K562 (cell line): ENCODE measurements around the gene CTCF. TPM values are rescaled to one million over a fixed set of nuclear protein-coding genes. Genes with fewer than 3 reads are reported as not detected.
A peak's percentile ranks its signal among the peaks of the same experiment; 100 is the strongest.

Experiments used
- ATAC-seq: fragments of 200-7000 bp; cut with Tn5 transposase; 3 replicates; pipeline ENCODE4 v1.9.1; 2020; ENCODE audit warnings: moderate library complexity
- BruUV-seq: library from RNA; stranded (reverse); fragments of 400-500 nt; replicated peaks from 2 replicates; lab custom pipeline; 2021; lab: Mats Ljungman, UMichigan
- CTCF ChIA-PET: fragments of 300-600 bp; formaldehyde crosslinking; extraction: SDS; loops from one replicate; lab custom pipeline; 2021; ENCODE audit warnings: low intra/inter-chr PET ratio; lab: Yijun Ruan, JAX
- POLR2A ChIA-PET: fragments of 300-600, 350-650 bp; sonication (Branson Sonifier 250); formaldehyde crosslinking; extraction: SDS; loops from one replicate; lab custom pipeline; 2021; ENCODE audit warnings: antibody characterized with exemption, inconsistent platforms; lab: Yijun Ruan, JAX
- DNase-seq, 4 experiments: peaks; one replicate each; pipeline versions ENCODE4 v3.0.0 to v3.0.0-alpha.2; 2011 to 2018; ENCODE audit warnings: low spot score in 3 of 4, mixed read lengths in 3 of 4; ENCODE audit errors: extremely low read depth in 1 of 4
- FAIRE-seq: peaks from 2 replicates; lab custom pipeline; 2011; peaks lifted over from hg19 to GRCh38; lab: Jason Lieb, UNC
- H2AFZ ChIP-seq: 2 replicates; pipeline ENCODE4 v1.6.0; 2011; ENCODE audit warnings: low read depth, low read length, control low read depth, inconsistent platforms
- H3K27ac ChIP-seq: fragments of 200-600 bp; 3 replicates; pipeline ENCODE4 v1.8.0; 2011; ENCODE audit warnings: low read depth, mild to moderate bottlenecking, control low read depth, inconsistent platforms, low read length, moderate library complexity, mixed read lengths; ENCODE audit errors: extremely low read depth
- H3K27me3 ChIP-seq, 2 experiments: fragments of 300-600 bp in 1 of 2; 2 replicates in 1 of 2; 3 replicates in 1 of 2; pipeline versions ENCODE4 v1.6.0 to v1.8.0; 2011; ENCODE audit warnings: inconsistent platforms in 2 of 2, low read length in 2 of 2, mild to moderate bottlenecking in 1 of 2, mixed read lengths in 1 of 2, moderate library complexity in 1 of 2; ENCODE audit not compliant: control insufficient read depth in 2 of 2, insufficient read depth in 2 of 2
- H3K36me3 ChIP-seq: fragments of 300-600 bp; 3 replicates; pipeline ENCODE4 v1.8.0; 2011; ENCODE audit warnings: mild to moderate bottlenecking, low read length, inconsistent platforms; ENCODE audit not compliant: control insufficient read depth, insufficient read depth
- H3K4me1 ChIP-seq, 2 experiments: fragments of 200-600 bp in 1 of 2; replicated peaks in 1 of 2; 2 replicates in 1 of 2; 3 replicates in 1 of 2; pipeline versions ENCODE4 v1.5.1 to v1.8.0; 2011; ENCODE audit warnings: inconsistent platforms in 2 of 2, low read length in 2 of 2, mild to moderate bottlenecking in 1 of 2, mixed read lengths in 1 of 2, moderate library complexity in 1 of 2; ENCODE audit not compliant: control insufficient read depth in 2 of 2, insufficient read depth in 2 of 2
- H3K4me2 ChIP-seq: 2 replicates; pipeline ENCODE4 v1.6.1; 2011; ENCODE audit warnings: low read length, control low read depth, inconsistent platforms, mixed read lengths; ENCODE audit not compliant: insufficient read depth
- H3K4me3 ChIP-seq: fragments of 200-600 bp; sonication (generic), shearing (Covaris generic); 2 replicates; pipeline ENCODE4 v1.5.1; 2016; ENCODE audit warnings: control low read depth, inconsistent platforms
- H3K79me2 ChIP-seq: fragments of 200-600 bp; 3 replicates; pipeline ENCODE4 v1.8.0; 2011; ENCODE audit warnings: low read length, inconsistent platforms; ENCODE audit not compliant: control insufficient read depth, insufficient read depth
- H3K9ac ChIP-seq, 2 experiments: 2 replicates each; pipeline versions ENCODE4 v1.6.0 to v1.6.1; 2011; ENCODE audit warnings: low read depth in 2 of 2, low read length in 2 of 2, control low read depth in 1 of 2, inconsistent platforms in 1 of 2, mild to moderate bottlenecking in 1 of 2, mixed read lengths in 1 of 2; ENCODE audit not compliant: insufficient read depth in 1 of 2
- H3K9me1 ChIP-seq: one replicate; pipeline ENCODE4 v1.6.0; 2011; ENCODE audit warnings: inconsistent platforms, mild to moderate bottlenecking, low read length, moderate library complexity; ENCODE audit not compliant: control insufficient read depth, insufficient read depth
- H3K9me3 ChIP-seq: replicated peaks from 2 replicates; pipeline ENCODE4 v1.5.1; 2011; ENCODE audit warnings: low read depth, low read length, inconsistent platforms; ENCODE audit not compliant: control insufficient read depth, insufficient read depth
- H4K20me1 ChIP-seq: replicated peaks from 2 replicates; pipeline ENCODE4 v1.6.1; 2011; ENCODE audit warnings: low read length, inconsistent platforms, mixed read lengths; ENCODE audit not compliant: control insufficient read depth, insufficient read depth
- MIER1 ChIP-seq: fragments of 450-650 bp; IDR thresholded peaks from 2 replicates; pipeline ENCODE4 v1.6.1; 2016; ENCODE audit warnings: antibody characterized with exemption, mild to moderate bottlenecking, low read depth
- MTA1 ChIP-seq: fragments of 450-650 bp; IDR thresholded peaks from 2 replicates; pipeline ENCODE4 v1.6.1; 2017; ENCODE audit warnings: borderline replicate concordance
- NELFE ChIP-seq: IDR thresholded peaks from 2 replicates; pipeline ENCODE4 v1.6.1; 2011; ENCODE audit warnings: mild to moderate bottlenecking; ENCODE audit not compliant: insufficient read depth, insufficient read length
- SMAD3 ChIP-seq: fragments of 450-650 bp; formaldehyde crosslinking; conservative IDR thresholded peaks from 2 replicates; pipeline ENCODE4 v1.4.0; 2020; ENCODE audit warnings: mild to moderate bottlenecking
- ZNF347 ChIP-seq: fragments of 450-650 bp; formaldehyde crosslinking; IDR thresholded peaks from 2 replicates; pipeline ENCODE4 v1.4.0; 2020; ENCODE audit warnings: low read depth, mild to moderate bottlenecking, moderate library complexity
- ZNF354B ChIP-seq: fragments of 250-450 bp; sonication (Bioruptor Pico); IDR thresholded peaks from 2 replicates; pipeline ENCODE4 v1.4.0; 2020
- ZNF764 ChIP-seq: fragments of 250-450 bp; sonication (Bioruptor Pico); IDR thresholded peaks from 2 replicates; pipeline ENCODE4 v1.4.0; 2020; ENCODE audit warnings: low read depth, mild to moderate bottlenecking, moderate library complexity
- ZNF830 ChIP-seq: fragments of 250-450 bp; sonication (Bioruptor Pico); IDR thresholded peaks from 2 replicates; pipeline ENCODE4 v1.5.0; 2021; ENCODE audit warnings: mild to moderate bottlenecking
- WGBS: fragments of 100-300 bp; shearing (Covaris generic); methylation state at CpG from one replicate; pipeline ENCODE4 v1.1.6; 2016; ENCODE audit warnings: low coverage, mixed read lengths; ENCODE audit not compliant: insufficient coverage; ENCODE audit errors: missing lambda C conversion rate; 5-methylcytosine and 5-hydroxymethylcytosine counted together
- in situ Hi-C: fragments of 300-500 bp; cut with MboI; formaldehyde crosslinking; loops from 4 replicates; pipeline ENCODE4 v1.15.0; 2018; ENCODE audit warnings: inconsistent platforms, mixed read lengths
- intact Hi-C: fragments of 100-400 bp; cut with micrococcal nuclease; formaldehyde crosslinking; loops from 2 replicates; pipeline ENCODE4 v1.14.2; 2022
- polyA plus RNA-seq, 8 experiments: library from polyadenylated mRNA; depleted of rRNA in 4 of 8; stranded (reverse) in 5 of 8; unstranded in 3 of 8; fragments of >200 nt; fragmentation: Nextera tagmentation in 2 of 8; fragmentation: Illumina TruSeq in 1 of 8; extraction: Ambion mirVana in 2 of 8; extraction: Trizol in 1 of 8; gene quantifications; 2 replicates each; pipeline versions ENCODE4 v1.2.1 to v1.2.3, GENCODE V29; 2011 to 2014; ENCODE audit warnings: inconsistent platforms in 1 of 8, missing spikeins in 1 of 8
- total RNA-seq, 7 experiments: library from RNA; depleted of rRNA in 6 of 7; stranded (reverse); fragments of >200 nt in 6 of 7; fragmentation: Illumina TruSeq in 2 of 7; extraction: Trizol in 2 of 7; gene quantifications; 2 replicates each; pipeline versions ENCODE4 v1.2.1 to v1.2.3, GENCODE V29; 2011 to 2021; ENCODE audit warnings: low replicate concordance in 1 of 7
- TF ChIP-seq, protein P1 (sequence below): fragments of 450-650 bp; IDR thresholded peaks from 2 replicates; pipeline ENCODE4 v1.6.1; 2018; ENCODE audit not compliant: partially characterized antibody

The CTCF gene
- total and polyA plus RNA-seq, 9 of the 15 experiments (the other 6 are each of a cell fraction or from before 2014, with no cell fraction given): 7.8 to 49.2 (median 33.9) TPM

DNA sequence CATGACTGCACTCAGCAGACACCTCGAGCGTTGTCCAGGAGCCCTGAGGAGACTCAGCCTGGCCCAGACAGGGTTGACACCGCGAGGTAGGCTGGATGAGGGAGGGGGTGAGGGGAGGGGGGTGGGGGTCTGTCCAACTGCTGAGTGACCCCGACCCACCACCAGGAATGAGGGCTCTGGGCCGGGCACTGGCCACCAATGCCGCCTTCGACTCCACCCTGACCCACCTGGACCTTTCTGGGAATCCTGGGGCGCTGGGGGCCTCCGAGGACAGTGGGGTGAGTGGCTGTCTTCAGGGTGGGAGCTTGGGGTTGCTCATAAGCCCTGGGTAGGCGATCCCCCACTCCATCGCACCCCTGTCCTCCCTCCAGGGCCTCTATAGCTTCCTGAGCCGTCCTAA lies 85.4 kb downstream of the CTCF start:
- Histone ChIP-seq H3K27ac (no peak overlapping the region), H3K9ac (peak overlapping the region in 1 of 2 experiments; percentile 52; a peak in 1 of 4 replicates), H3K79me2 (no peaks in the 10 kb centered on the region), H3K36me3 (no peaks in the 10 kb centered on the region), H4K20me1 (peaks cover 7% of the 10 kb centered on the region; the same call in 1 of the 2 replicates), H3K9me3 (no peaks in the 10 kb centered on the region), H3K4me1 (peaks cover 0 to 59% of the 10 kb centered on the region in 2 experiments; a peak in 3 of 5 replicates), H3K27me3 (peaks cover 8 to 55% of the 10 kb centered on the region in 2 experiments; a peak in 4 of 5 replicates), H2AFZ (no peak overlapping the region), H3K9me1 (no peaks in the 10 kb centered on the region), H3K4me3 (no peak overlapping the region), H3K4me2 (no peak overlapping the region)
- TF ChIP-seq ZNF354B (CRISPR knock-in tag): no peak
- TF ChIP-seq NELFE: no peak
- no peak for TF ChIP-seq MIER1
- no peak for TF ChIP-seq SMAD3
- TF ChIP-seq MTA1: no peak
- TF ChIP-seq ZNF764 (CRISPR knock-in tag): no peak
- TF ChIP-seq ZNF347 (CRISPR knock-in tag): no peak
- TF ChIP-seq, protein P1, sequence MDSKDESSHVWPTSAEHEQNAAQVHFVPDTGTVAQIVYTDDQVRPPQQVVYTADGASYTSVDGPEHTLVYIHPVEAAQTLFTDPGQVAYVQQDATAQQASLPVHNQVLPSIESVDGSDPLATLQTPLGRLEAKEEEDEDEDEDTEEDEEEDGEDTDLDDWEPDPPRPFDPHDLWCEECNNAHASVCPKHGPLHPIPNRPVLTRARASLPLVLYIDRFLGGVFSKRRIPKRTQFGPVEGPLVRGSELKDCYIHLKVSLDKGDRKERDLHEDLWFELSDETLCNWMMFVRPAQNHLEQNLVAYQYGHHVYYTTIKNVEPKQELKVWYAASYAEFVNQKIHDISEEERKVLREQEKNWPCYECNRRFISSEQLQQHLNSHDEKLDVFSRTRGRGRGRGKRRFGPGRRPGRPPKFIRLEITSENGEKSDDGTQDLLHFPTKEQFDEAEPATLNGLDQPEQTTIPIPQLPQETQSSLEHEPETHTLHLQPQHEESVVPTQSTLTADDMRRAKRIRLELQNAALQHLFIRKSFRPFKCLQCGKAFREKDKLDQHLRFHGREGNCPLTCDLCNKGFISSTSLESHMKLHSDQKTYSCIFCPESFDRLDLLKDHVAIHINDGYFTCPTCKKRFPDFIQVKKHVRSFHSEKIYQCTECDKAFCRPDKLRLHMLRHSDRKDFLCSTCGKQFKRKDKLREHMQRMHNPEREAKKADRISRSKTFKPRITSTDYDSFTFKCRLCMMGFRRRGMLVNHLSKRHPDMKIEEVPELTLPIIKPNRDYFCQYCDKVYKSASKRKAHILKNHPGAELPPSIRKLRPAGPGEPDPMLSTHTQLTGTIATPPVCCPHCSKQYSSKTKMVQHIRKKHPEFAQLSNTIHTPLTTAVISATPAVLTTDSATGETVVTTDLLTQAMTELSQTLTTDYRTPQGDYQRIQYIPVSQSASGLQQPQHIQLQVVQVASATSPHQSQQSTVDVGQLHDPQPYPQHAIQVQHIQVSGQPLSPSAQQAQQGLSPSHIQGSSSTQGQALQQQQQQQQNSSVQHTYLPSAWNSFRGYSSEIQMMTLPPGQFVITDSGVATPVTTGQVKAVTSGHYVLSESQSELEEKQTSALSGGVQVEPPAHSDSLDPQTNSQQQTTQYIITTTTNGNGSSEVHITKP: no peak
- no peak for TF ChIP-seq ZNF830 (CRISPR knock-in tag)
- BruUV-seq: no TSS peak
- DNase-seq: no peak
- CTCF ChIA-PET: no interaction called here
- 18% methylated on average over 7 of the region's 13 CpGs for WGBS
- intact Hi-C loops: no loop called here
- no peak for FAIRE-seq
- no peak for ATAC-seq
- POLR2A ChIA-PET: interaction anchor here (0.7 to 1.1 kb wide), 4 partner anchors 9 to 405 kb away, joined by 3 to 4 read pairs (median 3); no protein-coding TSS in a partner anchor
- in situ Hi-C loops: no loop called here
